ENCODE data around the gene SORCS2.

DNA sequence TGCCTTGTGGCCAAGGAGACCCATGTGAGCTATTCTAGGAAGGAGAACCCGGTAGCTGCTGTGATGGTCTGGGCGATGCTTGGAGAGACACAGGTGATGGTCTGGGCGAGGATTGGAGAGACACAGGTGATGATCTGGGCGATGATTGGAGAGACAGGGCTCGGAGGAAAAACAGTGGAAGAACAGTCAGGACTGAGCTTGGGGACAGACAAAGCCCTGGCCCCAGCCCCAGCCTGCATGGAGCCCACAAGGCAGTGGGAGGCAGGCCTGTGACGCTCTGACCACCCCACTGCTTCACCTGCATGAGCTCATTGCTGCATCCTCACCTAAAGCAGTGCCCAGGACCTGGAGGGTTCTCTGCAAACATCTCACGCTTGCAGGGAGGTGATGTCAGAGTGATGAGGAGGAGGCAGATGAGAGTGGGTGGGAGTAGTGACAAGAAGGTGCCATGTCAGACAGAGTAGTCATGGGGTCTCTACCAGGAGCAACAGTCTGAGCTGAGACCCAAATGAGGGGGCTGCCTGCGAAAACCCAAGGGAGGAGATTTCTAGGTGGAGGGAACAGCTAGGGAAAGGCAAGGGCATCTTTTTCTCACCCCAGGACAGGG lies 278.3 kb downstream of the SORCS2 start:
- TF ChIP-seq, protein P1, sequence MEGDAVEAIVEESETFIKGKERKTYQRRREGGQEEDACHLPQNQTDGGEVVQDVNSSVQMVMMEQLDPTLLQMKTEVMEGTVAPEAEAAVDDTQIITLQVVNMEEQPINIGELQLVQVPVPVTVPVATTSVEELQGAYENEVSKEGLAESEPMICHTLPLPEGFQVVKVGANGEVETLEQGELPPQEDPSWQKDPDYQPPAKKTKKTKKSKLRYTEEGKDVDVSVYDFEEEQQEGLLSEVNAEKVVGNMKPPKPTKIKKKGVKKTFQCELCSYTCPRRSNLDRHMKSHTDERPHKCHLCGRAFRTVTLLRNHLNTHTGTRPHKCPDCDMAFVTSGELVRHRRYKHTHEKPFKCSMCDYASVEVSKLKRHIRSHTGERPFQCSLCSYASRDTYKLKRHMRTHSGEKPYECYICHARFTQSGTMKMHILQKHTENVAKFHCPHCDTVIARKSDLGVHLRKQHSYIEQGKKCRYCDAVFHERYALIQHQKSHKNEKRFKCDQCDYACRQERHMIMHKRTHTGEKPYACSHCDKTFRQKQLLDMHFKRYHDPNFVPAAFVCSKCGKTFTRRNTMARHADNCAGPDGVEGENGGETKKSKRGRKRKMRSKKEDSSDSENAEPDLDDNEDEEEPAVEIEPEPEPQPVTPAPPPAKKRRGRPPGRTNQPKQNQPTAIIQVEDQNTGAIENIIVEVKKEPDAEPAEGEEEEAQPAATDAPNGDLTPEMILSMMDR (optimal IDR thresholded peaks at IDR 0.05 in 1 of 3, IDR thresholded peaks at IDR 0.05 in 1 of 3, conservative IDR thresholded peaks at IDR 0.05 in 1 of 3; ENCODE audit: extremely low read depth in 1 of 3, insufficient read depth in 2 of 3, low read length in 3 of 3): no peak
- no peak for TF ChIP-seq EZH2 (IDR thresholded peaks at IDR 0.05; ENCODE audit: low read length)

Data from keratinocyte (primary cell).